Left lobe of liver (tissue), 2 donors: ENCODE data around the gene BARHL1. TPM values are rescaled to one million over a fixed set of nuclear protein-coding genes. Genes with fewer than 3 reads are reported as not detected.

ENCODE experiments used
- ATAC-seq: fragments of 200-7000 bp; cut with Tn5 transposase; one replicate; pipeline ENCODE4 v1.9.1; 2020; ENCODE audit warnings: mild to moderate bottlenecking, moderate library complexity
- DNase-seq: peaks from one replicate; pipeline ENCODE4 v3.0.0-alpha.2; 2020; ENCODE audit warnings: low spot score
- total RNA-seq: library from RNA; stranded (reverse); gene quantifications from one replicate; pipeline ENCODE4 v1.2.1, GENCODE V29; 2021
- donor health status: DM: no; HTN: no; CAD: no; lungs with moderate emphysema.
- donor health status: DM: no; HTN: yes; CAD: no.

The BARHL1 gene
- not detected for total RNA-seq

DNA sequence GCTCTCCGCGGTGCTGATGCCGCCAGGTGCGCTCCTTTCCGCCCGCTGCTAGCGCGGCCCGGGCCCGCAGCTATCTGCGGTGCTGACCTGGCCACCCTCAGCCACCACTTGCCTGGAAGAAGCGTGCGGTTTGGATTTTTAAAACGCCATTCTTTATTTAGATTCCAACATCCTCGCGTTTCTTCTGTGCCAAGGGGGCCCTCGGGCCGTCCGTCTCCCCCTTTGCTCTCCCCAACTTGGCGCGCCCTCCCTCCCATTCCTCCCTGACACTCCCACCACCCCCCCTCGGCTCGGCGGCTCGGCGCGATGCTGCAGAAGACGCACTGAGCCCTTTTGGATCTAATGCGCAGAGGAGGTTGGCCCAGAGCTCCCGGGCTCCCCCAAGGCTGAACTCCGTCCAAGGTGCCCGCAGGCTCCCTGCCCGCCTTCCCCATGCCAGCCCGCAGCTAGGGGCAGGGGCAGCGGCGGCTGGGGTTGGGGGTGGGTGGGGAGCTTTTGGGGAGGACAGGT, at the start of gene BARHL1:
Gene BARHL1 (plus strand): TSS at position 331 of the 510 bp plus-strand sequence. CDS start 192 bp downstream, outside the sequence.
- no peak for DNase-seq

DNA sequence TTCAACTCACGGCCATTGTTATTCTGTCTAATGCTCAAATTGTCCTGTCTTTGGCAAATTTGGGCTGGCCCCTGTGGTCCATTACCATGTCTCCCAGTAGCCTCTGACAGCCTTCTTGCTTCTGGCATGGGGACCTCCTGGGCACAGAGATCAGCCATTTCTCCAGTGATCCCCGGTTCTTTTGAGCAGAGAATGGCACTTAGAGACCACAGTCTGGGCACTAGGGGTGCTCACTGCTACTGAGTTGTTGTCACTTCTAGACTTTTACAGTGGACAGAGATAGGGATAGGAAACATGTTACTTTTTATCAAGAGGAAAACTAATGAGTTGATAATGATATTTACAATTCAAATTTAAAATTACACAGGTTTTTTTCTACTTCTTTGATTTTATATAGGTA, 47.6 kb upstream of the BARHL1 start:
- no peak for ATAC-seq
- DNase-seq: no peak

More for the DNA sequence above, at the start of gene BARHL1:
- no peak for ATAC-seq

- DNase-seq: no peak
- ATAC-seq: no peak
These were observed 46.3 kb upstream of the BARHL1 start for GRCh38 chr9:132536124-132536523.

DNA sequence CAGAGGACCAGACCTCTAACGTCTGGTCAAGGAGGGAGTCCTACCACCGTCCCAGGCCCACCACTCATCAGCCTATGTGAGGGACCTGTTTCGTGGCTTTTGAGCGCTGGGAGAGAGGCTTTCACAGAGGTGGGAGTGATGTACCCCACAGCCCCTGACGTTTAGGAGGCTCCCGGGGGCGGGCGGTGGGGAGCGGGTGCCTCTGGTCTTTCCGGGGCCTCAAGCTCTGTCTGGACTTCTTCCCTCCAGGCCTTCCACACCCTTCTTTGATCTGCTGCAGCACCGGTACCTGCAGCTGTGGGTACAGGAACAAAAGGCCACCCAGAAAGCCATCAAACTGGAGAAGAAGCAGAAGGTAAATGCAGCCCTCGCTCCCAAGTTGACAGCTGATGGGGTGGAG, 45.1 kb upstream of the BARHL1 start:
- DNase-seq (no peak), ATAC-seq (no peak)

- ATAC-seq (no peak), DNase-seq (no peak)
These were observed 44.3 kb upstream of the BARHL1 start for GRCh38 chr9:132538071-132538470.

DNA sequence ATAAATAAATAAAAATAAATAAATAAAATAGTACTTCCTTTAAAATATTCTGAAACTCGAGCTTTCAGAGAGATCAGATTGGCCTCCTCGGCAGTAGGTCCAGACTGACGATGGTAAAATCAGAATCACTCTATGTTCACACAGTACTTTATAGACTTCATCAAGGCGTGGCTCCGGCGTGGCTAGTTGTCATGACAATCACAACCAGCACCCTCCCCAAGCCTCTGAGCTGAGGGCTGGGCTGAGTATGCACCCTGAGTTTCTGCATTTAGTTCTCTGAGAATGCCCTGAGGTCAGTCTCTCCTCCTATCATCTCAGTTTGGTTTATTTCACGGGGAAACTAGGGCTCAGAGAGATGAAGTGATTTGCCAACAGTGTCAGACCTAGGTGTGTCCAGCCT, 43.3 kb upstream of the BARHL1 start:
- no peak for ATAC-seq
- DNase-seq: no peak

DNA sequence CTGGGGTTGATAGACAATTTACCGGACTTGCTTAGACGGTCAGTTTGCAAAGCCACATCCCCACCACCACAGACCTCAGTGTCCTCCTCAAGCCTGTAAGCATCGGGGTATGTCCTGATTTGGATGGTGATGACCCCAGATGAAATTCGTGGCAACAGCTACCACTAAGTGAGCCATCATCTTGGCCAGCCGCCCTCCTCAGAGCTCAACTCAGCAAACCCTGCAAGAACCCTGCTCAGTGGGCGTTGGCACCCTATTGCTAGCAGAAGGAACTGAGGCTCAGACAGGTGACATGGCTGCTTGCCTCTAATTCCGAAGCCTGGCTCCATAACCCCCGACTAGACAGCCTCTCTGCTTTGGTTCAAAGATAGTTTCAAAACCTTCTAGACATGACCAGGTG, 41.4 kb upstream of the BARHL1 start:
- no peak for ATAC-seq
- no peak for DNase-seq

DNA sequence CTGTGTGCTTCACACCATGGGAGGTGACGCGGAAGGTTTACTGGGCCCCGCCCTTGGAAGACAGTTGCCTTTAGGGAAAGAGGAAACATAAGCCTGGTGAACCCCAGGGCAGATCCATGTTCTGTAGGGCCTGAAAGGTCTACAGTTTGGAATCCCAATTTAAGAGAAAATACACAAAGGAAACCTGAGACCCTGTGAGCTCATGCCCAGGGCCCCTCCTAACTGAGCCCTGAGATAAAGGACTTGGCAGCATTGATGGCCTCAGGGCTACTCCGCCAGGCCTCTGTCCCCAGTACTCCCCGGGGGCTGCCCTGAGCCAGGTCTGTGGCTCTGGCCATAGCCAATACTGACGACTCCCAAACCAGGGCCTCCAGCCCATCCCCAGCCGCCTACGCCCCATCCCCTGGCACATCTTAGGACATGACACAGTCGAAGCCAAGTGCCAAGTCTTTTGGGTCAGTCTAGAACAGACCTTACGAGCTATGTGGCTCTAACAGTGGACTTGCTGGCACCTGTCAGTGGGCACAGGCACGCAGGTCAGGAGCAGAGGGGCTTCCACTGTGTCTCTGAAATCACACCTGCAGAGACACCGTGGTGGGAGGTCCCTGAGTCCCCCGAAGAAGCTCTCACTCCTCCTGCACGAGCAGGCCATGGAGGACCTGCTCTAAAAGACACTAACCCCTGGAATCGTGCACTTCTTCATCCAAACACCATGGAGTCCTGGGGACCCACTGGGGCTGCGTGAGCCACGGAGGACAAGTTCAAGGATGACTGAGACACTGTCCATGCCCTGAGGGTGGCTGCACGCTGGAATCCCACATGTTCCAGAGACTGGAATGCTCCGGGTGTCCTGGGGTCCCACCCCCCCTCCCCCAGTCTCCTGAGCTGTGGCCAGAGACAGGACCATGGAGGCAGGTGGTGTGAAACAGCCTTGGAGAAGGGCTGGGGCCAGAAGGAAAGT, 40.3 kb upstream of the BARHL1 start:
- no peak for ATAC-seq
- DNase-seq: no peak

DNA sequence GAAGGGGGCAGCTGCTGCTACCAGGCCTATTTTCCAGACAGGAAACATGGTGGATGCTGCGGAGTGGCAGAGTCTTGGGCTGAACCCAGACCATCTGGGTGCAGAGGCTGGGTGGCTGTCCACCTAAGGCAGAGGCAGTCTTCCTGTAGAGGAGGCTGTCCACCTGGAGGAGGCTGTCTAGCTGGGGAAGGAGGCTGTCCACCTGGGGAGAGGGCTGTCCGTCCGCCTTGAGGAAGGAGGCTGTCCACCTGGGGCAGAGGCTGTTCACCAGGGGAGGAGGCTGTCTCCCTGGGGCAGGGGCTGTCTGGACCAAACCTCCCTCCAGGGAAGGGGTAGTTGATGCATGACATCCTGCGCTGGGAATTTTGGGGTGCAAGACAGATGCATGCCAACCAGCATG, 39.2 kb upstream of the BARHL1 start:
- ATAC-seq (no peak), DNase-seq (no peak)

DNA sequence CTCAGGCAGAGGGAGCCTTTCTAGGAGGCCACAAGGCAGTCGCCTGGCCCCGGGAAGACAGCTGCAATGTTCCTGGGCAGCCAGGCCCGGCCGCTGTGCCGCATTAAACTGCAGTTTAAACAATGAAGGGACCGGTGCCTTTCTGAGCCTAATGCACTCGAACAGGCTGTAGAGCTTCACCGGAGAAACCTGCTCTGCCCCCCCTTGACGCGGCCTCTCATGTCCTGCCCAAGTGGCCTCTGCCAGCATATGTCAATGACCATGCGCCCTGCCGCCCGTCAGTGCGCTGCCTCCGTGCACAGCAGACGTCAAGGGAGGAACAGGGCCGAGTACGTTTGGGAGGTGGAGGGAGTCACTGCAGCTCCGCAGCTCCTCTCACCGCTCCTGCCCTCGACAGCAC, 38.4 kb upstream of the BARHL1 start:
- ATAC-seq: no peak
- DNase-seq: no peak

GRCh38 chr9:132545578-132545977, 36.8 kb upstream of the BARHL1 start:
- ATAC-seq (no peak), DNase-seq (no peak)

DNA sequence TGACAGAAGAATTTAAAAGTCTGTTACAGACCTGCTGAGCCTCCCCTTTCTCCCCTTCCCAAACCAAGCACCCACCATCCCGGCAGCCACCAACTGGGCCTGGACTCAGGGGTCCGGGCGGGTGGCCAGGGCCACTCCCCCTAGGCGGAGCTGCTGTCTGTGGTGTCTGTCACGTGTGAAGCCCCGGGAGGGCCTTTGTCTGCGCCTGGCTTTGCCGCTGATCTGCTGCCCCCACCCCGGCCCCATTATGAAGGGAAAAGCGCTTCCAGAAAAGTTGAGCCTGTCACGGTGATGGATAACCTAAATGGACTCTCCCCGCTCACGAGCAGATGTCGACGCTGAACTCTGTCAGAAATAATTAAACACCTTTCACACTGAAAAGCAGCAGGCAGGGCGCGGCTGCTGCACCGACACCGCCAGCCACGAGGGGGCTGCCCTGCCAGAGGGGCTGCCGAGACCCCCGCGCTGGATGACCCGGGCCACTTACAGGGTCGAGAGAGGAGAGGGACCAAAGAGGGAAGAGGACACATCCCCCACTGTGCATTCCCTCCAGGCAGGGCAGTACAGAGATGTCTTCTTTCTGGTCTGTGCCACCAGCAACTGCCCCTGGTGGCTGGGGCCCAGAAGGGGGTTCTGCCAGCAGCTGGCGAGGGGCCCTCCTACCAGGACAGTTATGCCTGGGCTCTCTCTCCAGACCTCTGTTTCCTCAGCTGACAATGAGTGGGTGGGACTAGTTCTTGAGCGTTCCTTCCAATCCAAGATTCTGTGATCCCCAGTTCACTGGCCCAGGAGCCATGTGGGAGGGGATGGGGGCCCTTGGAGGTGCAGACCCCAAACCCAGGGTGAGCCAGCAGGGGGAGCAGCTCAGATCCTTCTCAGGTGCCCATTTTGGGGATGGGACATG, 36.0 kb upstream of the BARHL1 start:
- DNase-seq: no peak
- peak; percentile 52 for ATAC-seq

GRCh38 chr9:132547052-132547431, 35.4 kb upstream of the BARHL1 start:
- DNase-seq (no peak), ATAC-seq (no peak)

GRCh38 chr9:132547436-132547835, 35.0 kb upstream of the BARHL1 start:
- DNase-seq (no peak), ATAC-seq (no peak)

- DNase-seq (no peak), ATAC-seq (no peak)
These were observed 34.3 kb upstream of the BARHL1 start for GRCh38 chr9:132547976-132548730.

DNA sequence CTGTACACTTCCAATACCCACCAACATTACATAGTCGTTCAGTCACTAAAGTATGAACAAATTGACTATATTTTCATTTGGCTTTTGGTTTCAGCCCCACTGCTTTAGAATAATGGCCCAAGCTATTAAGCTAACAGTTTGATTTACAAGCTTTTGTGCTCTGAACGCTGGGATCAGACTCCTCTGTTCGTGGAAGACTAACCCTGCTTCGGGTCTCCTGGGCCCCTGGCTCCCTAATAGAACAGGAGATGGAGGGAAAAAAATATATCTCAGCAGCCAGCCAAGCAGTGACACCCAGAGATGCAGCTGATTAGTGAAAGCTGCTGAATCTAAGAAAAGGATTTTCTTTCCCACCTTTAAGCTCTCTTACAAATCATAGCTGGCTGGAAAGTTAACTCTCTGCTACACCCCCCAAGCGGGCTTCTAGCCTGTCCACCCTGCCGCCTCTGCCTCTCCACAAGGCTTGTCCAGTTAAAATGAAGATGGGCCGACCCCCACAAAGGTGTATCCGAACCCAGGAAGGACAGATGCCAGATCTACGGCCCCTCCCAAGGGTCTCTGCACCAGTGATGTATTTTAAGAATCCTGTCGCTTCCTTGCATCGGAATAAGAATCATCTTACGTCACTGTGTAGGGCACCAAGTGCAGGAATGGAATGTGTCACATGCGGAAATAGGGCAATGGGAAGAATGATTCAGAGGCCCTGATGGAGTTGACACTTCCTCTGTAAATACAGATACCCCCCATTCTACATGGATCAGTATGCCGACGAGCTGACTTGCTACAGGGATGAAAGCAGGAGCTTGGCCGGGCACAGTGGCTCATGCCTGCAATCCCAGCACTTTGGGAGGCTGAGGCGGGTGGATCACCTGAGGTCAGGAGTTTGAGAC, 33.4 kb upstream of the BARHL1 start:
- no peak for ATAC-seq
- no peak for DNase-seq

- DNase-seq (no peak), ATAC-seq (no peak)
These were observed 30.9 kb upstream of the BARHL1 start for GRCh38 chr9:132551556-132551955.

DNA sequence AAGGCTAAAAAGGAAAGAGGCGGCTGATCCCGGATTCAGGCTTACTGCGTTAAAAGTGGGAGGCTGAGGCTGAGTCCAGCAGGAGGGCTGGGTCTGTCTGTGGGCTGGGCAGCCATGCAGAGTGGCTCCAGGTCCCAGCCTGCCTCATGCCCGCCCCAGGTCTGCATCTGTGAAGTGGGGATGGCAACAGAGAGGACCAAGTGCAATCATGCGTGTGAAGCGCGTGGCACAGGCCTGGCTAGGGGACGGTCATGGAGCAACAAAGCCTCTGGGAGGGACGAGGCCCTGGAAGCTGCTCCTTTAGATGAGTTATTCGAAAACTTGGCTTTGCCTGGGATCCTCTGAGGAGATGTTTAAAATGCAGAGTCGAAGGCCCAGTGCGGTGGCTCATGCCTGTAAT, 30.4 kb upstream of the BARHL1 start:
- ATAC-seq (no peak), DNase-seq (no peak)

DNA sequence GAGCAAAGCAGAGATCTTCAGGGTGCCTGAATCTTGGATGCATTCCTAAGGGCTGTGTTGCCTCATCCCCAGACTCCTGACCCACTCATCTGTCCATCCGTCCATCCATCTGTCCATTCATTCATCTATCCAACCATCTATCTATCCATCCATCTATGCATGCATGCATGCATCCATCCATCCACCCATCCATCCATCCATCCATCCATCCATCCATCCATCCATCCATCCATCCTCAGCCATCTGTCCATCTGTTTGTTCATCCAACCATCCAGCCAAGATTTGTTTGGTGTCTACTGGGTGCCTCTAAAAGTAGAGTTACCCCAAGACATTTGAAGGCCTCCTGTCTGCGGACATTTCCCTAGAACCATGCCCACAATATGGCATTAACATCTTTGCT, 27.7 kb upstream of the BARHL1 start:
- no peak for DNase-seq
- ATAC-seq: no peak

DNA sequence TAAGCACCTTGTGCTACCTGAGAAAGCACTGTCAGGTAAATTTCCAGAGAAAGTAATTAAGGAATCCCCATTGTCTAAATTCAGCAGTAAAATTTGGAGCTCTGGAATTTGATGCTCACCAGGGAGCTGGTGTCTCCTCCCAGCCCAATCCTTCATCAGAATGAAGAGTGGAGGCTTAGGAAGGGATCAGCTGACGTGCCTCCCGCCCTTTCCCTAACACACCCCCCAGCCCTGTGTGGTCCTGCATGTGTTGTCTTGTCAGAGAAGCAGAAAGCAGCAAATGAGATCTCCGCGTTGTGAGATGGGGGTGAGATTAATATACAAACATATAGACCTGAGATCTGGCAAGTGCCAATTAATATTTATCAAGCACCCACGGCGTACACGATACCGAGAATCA, 26.9 kb upstream of the BARHL1 start:
- no peak for DNase-seq
- no peak for ATAC-seq
